Left renal cortex interstitium (tissue), 4 donors: ENCODE data around the gene TFPT. TPM values are rescaled to one million over a fixed set of nuclear protein-coding genes. Genes with fewer than 3 reads are reported as not detected.

Experiments
- DNase-seq, 4 donors: peaks; one replicate each; pipeline ENCODE4 v3.0.0-alpha.2; 2013; ENCODE audit warnings: low read depth in 4 of 4, low spot score in 2 of 4, missing footprints in 1 of 4
- polyA plus RNA-seq, 4 donors: library from polyadenylated mRNA; unstranded; fragments of 120-200 nt; gene quantifications; one replicate each; pipeline ENCODE4 v1.2.1, GENCODE V29; 2013; ENCODE audit not compliant: insufficient read length in 4 of 4

Gene TFPT
- polyA plus RNA-seq: 10 to 100 TPM; 13.1 to 23.6 (median 20.1) TPM

- peak; percentile 98 to 100 (median 98) for DNase-seq
Observed at GRCh38 chr19:54115109-54116063, at the start of gene TFPT, which contains the start of gene PRPF31. TFPT (minus strand) TSS chr19:54115657; CDS start chr19:54115269, 388 bp downstream. PRPF31 (plus strand) TSS chr19:54115754; CDS start chr19:54118279, 2,525 bp downstream.

- DNase-seq: no peak
Observed at GRCh38 chr19:54165222-54165621, 49.8 kb upstream of the TFPT start.

GRCh38 chr19:54164369-54165068 is 49.1 kb upstream of the TFPT start:
- DNase-seq: no peak

- DNase-seq: no peak
Observed at GRCh38 chr19:54162884-54163283, 47.4 kb upstream of the TFPT start.

- DNase-seq: no peak
Observed at GRCh38 chr19:54162241-54162805, 46.9 kb upstream of the TFPT start.

- DNase-seq: no peak
Observed at GRCh38 chr19:54160854-54161253, 45.4 kb upstream of the TFPT start.

GRCh38 chr19:54160182-54160811 is 44.8 kb upstream of the TFPT start:
- DNase-seq: no peak

GRCh38 chr19:54159352-54160181 is 44.1 kb upstream of the TFPT start, which contains the start of gene LENG1:
LENG1 (minus strand) TSS chr19:54159721; CDS start chr19:54159695, 26 bp downstream.
- peak; percentile 99 to 100 (median 100) for DNase-seq

- no peak for DNase-seq
Observed at GRCh38 chr19:54158812-54159351, 43.4 kb upstream of the TFPT start.

- DNase-seq: no peak
Observed at GRCh38 chr19:54156953-54157352, 41.5 kb upstream of the TFPT start.

- DNase-seq: no peak
Observed at GRCh38 chr19:54156490-54156889, 41.0 kb upstream of the TFPT start.

- DNase-seq: no peak
Observed at GRCh38 chr19:54155694-54156093, 40.2 kb upstream of the TFPT start.

GRCh38 chr19:54154603-54155345 is 39.3 kb upstream of the TFPT start:
- DNase-seq: no peak

- DNase-seq: no peak
Observed at GRCh38 chr19:54153731-54154326, 38.4 kb upstream of the TFPT start.

- no peak for DNase-seq
Observed at GRCh38 chr19:54152878-54153524, 37.5 kb upstream of the TFPT start.

- no peak for DNase-seq
Observed at GRCh38 chr19:54152267-54152666, 36.8 kb upstream of the TFPT start.

- no peak for DNase-seq
Observed at GRCh38 chr19:54151362-54152035, 36.0 kb upstream of the TFPT start.
